NCI-H524 treated with DMSO at 0.1 percent for 48 hours (cell line): ENCODE data around the gene MLLT3.
"Not testable (repeated sequence)": the region's sequence is repeated elsewhere in the genome, so short reads cannot be mapped to it uniquely, and the experiment has no call there.

Experiments
- DNase-seq: peaks from one replicate; lab custom pipeline; 2025; lab: John Stamatoyannopoulos, UW

The MLLT3 gene

DNA sequence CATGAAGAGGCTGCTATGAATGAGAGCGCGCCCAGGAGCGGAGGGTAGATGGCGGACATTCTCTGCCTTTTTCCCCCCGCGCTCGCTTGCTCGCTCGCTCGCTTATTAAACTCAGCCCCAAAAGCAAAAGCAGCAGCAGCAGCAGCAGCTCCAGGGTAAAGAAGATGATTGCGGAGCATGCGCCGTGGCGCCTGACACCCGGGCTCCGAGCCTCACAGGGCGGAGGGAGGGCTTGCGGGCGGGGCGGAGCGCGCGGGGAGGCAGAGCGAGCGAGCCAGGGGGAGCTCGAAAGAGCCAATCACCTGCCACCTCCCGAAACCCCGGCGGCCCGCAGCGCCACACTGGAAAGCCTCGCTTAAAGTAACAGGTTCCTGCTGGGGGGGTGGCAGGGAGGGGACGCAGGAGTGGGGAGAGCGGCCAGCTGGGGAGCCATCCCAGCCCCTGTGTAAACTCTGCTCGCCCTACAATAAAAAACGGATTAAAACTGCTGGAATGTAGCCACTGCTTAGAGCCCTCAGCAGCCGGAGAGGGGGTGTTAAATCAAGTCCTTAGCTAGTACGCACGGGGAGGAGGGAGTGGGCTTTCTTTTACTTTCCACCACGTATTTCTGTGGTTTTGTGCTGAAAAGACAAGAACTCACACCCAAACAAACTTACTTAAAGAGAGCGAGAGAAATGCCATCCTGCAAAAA, at the start of gene MLLT3:
Gene MLLT3, minus strand, starts transcription at position 170 of the 691 bp plus-strand sequence.
- peak; percentile 86 for DNase-seq

DNA sequence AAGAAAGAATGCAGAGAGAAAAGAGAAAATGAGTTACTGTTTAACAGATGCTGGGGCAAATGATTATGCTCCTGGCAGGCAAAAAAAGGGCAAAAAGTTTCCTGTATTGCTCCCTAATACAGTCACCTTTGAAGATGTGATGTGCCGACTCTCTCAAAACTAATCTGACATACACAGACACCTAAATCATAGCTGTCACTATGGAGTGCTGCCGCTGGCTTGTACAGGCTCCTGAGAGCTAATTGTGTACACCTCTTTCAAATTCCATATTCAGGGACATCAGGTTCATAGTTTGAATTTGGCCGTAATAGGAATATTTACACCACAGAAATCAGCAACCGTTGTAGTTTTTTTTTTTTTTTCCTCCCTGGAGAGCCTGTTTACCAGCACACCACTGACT, 49.3 kb upstream of the MLLT3 start:
- no peak for DNase-seq

DNA sequence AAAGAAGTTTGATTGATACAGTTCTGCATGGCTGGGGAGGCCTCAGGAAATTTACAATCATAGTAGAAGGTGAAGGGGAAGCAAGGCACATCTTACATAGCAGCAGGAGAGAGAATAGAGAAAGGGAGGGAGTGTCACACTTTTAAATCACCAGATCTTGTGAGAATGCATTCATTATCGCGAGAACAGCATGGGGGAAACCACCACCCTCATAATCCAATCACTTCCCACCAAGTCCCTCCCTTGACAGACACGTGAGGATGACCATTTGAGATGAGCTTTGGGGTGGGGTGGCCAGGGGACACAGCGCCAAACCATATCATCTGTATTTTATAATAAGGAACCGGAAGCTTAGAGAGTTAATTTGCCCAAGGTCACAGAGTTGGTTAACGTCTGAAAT, 48.1 kb upstream of the MLLT3 start:
- no peak for DNase-seq

DNA sequence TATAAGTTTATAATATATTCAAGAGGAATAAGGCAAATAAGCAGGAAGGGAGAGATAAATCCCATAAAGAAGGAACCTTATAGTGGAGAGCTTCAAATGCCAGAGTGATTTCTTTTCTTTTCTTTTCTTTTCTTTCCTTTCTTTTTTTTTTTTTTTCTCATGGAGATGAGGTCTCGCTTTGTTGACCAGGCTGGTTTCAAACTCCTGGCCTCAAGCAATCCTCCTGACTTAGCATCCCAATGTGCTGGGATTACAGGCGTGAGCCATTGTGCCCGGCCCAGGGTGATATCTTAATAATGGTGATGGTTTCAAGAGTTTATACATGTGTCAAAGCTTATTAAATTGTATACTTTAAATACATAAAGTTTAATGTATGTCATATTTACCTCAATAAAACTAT, 42.2 kb upstream of the MLLT3 start:
- DNase-seq: no peak

DNA sequence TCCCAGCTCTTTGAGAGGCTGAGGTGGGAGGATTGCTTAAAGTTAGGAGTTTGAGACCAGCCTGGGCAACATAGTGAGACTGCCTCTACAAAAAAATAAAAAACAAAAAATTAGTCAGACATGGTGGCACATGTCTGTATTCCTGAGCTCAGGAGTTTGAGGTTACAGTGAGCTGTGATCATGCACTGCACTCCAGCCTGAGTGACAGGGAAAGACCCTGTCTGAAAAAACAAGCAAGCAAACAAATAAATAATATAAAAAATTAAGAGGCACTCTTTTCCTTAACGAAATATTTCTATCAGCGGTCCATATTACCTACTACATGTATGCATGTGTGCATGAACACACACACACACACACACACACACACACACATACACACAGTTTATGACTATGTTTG, 40.8 kb upstream of the MLLT3 start:
- no peak for DNase-seq

DNA sequence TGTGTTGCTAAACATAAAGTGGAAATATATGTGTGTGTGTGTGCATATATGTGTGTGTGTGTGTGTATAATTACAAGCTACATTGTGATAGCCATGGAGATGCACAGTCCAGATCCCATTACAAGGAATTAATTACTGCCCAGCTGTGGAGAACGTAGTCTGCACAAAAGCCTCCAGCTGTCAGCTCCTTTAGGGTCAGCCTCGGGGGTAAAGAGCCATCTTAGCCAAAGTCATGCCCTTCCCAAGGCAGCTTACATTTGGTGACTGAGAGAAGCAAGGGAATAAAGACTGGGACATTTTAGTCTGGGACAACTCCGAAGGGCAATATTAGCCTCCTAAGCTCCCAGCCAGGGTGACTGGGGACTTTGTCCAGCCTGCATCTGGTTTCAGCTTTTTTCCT, 39.9 kb upstream of the MLLT3 start:
- DNase-seq: peak; percentile 34

DNA sequence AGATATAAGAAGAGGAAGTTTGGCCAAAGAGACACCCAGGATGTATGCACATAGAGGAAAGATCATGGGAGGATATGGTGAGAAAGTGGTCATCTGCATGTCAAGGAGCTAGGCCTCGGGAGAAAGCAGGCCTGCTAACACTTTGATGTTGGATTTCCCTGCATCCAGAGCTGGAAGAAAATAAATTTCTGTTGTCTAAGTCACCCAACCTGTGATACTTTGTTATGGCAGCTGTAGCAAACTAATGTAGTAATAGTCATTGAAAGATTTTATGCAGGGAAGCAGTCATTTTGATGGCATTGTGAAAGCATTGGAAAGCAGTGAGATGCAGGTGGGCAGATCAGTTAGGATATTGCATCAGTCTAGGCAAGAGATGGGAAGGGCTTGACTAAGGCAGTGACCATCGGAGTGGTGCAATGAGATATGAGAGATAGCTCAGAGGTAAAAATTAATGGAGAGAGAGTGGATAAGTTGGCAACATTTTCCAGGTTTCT, 37.2 kb upstream of the MLLT3 start:
- DNase-seq: no peak

DNA sequence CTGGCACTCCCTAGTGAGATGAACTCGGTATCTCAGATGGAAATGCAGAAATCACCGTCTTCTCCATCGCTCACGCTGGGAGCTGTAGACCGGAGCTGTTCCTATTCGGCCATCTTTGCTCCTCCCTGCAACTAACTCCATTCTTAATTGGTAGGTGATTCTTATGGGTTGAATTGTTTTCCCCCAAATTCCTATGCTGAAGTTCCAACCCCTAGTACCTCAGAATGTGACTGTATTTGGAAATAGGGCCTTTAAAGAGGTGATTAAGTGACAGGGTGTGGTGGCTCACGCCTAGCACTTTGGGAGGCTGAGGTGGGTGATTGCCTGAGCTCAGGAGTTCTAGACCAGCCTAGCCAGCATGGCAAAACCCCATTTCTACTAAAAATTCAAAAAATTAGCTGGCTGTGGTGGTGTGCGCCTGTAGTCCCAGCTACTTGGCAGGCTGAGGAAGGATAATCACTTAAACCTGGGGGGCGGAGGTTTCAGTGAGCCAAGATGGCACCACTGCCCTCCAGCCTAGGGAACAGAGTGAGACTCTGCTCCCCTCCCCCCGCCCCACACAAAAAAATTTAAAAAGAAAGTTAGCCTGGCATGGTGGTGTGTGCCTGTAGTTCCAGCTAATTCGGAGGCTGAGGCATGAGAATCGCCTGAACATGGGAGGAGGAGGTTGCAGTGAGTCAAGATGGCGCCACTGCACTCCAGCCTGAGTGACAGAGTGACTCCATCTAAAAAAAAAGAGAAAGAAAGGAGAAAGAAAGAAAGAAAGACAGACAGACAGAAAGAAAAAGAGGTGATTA, 36.6 kb upstream of the MLLT3 start:
- DNase-seq: no peak

DNA sequence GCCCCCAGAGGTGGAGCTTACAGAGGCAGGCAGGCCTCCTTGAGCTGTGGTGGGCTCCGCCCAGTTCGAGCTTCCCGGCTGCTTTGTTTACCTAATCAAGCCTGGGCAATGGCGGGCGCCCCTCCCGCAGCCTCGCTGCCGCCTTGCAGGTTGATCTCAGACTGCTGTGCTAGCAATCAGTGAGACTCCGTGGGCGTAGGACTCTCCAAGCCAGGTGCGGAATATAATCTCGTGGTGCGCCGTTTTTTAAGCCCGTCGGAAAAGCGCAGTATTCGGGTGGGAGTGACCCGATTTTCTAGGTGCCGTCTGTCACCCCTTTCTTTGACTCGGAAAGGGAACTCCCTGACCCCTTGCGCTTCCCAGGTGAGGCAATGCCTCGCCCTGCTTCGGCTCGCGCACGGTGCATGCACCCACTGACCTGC, 36.0 kb upstream of the MLLT3 start:
- not testable (repeated sequence) for DNase-seq

DNA sequence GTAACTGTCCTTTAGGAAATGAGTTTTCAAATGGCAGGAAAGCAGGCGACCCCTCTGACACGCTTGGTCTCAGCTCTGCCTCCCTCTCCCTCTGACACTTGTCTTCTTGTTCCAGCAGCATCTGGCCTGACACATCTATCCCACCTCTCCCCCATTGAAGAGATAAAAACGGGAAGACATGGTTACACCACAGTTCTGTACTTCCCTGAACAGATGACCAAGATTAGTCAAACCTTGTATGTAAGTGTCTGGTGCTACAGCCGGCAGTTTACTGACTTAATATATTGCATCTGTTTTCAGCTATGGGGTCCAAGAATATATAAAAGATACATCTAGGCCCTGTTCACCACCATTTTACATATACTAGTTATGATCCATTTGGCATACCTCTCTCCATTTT, 29.6 kb upstream of the MLLT3 start:
- no peak for DNase-seq

DNA sequence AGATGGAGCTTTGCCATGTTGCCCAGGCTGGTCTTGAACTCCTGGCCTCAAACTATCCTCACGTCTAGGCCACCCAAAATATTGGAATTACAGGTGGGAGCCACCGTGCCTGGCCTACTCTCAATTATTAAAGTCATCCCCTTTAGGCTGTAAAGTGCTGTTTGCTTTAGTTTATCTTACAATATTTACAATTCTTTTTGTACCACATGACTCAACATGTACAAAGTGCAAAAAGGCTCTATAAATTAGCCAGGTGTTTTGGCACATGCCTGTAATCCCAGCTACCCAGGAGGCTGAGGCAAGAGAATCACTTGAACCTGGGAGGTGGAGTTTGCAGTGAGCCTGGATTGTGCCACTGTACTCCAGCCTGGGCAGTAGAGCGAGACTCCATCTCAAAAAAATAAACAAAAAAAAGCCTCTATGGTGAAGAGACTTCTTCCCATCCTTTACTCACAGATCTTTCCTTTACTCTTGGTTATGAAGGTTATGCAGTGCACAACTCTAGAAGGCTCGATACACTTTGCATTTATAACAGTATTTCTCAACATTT, 28.5 kb upstream of the MLLT3 start:
- no peak for DNase-seq

DNA sequence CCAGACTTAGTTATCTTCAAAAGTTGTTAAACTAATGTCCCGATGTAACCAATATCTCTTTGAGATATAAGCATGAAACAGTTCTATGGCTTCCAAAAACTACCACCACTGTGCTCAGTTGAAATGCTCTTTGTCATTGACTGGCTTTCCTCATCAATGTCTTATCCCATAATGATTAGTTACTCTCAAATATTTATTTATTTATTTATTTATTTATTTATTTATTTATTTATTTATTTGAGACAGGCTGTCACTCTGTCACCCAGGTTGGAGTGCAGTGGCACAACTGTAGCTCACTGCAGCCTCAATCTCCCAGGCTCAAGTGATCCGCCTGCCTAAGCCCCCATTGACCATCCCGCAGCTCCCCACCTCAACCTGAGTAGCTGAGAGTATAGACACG, 28.0 kb upstream of the MLLT3 start:
- no peak for DNase-seq

DNA sequence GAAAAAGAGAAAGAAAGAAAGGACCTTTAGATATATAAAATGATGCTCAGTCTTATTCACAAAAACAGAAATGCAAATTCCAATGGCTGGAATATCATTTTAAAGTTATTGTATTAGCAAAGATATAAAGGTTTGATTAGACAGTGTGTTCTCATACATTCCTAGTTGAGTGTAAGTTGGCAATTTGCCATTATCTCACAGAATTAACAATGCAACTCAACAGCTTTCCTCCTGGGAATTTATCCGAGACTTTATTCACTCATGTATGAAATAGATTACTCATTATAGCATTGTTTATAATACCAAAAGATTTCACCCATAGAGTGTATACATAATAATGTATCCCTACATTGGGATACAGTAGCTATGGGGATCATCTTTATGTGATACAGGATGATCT, 27.1 kb upstream of the MLLT3 start:
- no peak for DNase-seq

DNA sequence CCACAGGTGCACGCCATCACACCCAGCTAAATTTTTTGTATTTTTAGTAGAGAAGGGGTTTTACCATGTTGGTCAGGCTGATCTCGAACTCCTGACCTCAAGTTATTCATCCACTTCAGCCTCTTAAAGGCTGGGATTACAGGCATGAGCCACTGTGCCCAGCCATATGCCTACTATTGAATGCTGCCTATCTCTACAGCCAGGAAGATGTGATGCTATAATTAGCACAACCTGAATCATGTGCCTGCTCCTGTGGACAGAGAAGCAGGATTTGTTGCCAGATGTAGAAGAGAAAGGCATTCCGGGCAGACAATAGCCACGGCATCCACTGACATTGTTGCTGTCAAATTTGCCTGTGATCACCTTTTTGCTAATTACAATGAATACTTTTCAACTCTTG, 24.4 kb upstream of the MLLT3 start:
- no peak for DNase-seq

DNA sequence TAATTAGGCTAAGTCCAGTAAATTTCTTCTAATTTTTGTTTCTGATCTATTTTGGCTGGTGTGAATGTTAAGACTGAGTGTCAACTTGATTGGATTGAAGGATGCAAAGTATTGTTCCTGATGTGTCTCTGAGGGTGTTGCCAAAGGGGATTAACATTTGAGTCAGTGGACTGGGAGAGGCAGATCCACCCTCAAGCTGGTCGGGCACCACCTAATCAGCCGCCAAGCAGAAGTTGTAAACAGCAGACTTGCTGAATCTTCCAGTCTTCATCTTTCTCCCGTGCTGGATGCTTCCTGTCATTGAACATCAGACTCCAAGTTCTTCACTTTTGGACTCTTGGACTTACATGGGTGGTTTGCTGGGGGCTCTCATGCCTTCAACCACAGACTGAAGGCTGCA, 21.4 kb upstream of the MLLT3 start:
- DNase-seq: no peak

DNA sequence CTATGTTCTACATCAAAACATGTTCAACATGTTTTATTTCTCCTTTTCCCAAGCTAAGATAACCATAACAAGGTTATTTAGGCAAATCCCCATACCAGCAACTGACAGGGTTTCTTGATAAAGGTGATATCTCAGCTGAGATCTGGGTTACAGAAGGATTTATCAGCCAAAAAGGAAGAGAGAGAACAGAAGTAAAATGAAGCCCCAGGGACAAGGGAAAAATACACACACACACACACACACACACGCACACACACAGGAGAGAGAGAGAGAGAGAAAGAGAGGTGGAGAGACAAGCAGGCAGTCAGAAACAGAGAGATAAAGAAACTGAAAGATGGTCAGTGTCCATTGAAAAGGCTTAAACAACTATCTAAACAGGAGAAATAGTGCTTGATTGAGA, 19.7 kb upstream of the MLLT3 start:
- no peak for DNase-seq

DNA sequence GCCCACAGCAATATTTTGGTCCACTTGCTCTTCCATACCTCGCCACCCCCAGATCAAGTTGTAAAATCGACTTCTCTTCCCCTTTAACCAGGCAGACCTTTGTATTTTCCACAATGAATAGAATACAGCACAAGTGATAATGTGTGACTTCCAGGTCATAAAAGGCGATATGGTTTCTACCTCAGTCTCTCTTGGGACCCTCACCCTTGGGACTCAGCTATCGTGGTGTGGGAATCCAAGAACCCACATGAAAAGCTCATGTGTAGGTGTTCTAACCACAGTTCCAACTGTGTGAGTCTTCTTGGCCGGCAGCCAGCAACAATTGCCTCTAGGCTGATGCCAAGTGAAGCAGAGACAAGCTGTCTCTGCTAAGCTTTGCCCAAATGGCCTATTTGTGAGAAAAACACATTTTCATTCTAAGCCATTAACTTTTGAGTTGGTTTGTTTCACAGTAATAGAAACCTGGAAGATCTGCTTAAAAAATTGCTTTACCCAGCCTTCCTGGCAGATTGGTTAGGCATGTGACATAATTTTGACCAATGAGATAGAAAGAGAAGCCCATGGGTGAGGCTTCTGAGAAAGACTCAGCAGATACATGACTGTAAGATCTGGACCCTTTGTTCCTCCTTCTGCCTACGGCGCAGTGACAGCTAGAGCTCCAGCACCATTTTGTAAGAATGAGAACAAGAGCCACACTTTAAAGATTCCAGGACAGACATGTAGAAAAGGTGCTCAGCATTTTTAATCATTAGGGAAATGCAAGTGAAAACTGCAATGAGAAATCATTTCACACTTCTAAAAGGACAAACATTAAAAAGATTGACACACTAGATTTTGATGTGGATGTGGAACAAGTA, 18.3 kb upstream of the MLLT3 start:
- DNase-seq: no peak

DNA sequence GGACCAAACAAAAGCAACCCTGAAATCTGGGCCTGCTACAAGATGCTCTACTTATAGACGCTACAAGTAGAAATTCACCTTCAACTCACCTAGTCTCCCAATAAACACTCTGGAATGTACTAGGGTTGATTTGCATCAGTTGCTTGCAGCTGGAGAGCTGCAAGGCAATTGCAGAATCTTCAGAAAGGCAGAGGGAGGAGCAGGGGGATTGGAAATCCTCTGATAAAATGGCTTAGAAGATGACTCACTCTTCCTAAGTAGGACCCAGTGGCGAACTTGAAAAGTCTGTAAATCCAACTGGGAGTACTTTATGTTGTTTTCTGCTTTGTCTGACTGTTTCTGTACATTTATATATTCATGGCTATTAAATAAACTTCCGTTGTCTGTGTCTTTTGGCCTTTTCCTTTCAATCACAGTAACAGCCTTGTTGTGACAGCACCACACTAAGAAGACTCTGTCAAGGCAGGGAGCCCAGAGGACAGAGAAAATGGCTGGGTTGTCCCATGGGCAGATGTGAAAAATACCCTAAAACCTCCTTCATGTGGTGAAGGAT, 14.7 kb upstream of the MLLT3 start:
- no peak for DNase-seq

DNA sequence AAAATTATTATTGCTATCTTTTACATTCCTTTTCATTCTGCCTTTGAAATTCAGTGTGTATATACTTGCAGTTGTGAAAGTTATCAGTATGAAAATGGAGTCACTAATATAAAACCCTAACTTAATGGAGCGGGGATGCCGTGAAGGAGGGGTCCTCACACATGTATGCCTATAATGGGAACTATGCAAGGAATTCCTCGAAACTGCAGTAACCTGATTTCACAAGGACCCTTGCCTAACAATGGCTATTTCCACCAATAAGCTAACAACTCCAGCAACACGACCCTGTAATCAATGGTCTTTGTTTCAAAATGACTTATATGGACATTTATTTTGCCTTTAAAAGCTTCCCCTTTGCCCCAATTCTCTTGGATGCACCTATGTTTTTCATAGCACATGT, 12.6 kb upstream of the MLLT3 start:
- no peak for DNase-seq

DNA sequence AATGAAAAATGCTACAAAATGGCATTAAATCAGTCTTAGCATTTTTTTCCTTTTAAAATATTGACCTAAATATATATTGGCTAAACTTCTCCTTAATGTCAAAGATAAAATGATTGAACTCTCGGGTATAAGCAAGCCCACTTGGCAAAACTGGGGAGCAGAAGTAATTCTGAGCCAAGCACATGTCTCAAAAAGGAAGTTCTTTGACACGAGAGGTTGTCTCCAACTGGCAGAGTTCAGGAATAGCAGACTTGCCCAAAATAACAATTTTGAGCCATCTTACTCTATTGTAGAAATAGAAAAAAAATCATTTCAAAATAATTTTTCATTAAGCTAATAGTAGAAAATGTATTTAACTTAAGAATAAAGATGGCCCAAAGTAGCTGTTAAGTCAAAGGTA, 10.4 kb upstream of the MLLT3 start:
- DNase-seq: no peak

DNA sequence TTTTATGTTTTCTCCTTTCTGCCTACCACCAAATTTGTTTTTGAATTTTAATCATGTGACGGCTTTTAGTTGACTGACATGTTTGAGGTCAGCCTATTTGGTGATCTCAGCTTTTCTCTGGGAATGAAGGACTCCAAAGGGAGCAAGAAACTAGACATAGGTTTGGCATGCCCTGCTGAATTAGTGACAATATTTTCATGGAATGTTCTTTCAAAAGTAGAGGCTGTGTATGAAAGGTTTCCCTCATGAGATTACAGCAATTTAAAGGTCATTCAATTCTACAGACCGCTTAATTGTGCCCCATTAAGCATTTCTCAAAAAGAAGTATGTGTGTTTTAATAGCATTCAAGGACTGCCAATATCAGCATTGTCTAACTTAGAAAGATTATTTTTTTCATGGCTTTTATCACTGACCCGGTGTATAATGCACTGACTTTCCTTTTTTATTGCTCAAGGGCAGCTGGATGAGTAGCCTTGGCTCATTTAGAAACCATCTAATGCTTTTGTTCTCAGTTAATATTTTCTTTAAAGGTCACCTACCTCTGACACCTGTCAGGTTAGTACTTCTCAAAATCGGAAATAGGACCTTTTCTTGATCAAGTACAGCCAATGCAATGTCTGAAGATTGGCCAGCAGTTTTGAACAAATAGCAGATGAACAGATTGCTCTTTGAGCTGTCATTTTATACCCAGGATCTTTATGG, 8.1 kb upstream of the MLLT3 start:
- DNase-seq: no peak

DNA sequence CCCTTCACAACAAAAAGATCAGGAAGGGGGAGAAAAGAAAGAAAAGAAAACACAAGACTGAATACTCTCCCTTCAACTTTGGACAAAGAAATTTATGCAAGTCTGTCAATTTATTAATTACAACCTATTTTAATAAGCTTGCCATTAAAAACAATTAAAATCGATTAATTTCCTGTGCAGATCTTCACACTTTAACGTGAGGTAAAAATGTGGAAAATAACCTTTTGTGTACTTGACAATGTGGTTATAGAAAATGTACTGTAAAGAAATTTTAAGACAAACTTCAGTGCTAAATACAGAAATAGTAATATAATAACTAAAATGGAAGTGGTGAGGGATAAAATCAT, 2.7 kb upstream of the MLLT3 start:
- no peak for DNase-seq
